ENCODE measurements around the gene CSF3R.

Gene CSF3R

GRCh38 chr1:36453600-36454388 lies 28.9 kb downstream of the CSF3R start:
- DNase-seq, result no peak

GRCh38 chr1:36453051-36453450 lies 29.7 kb downstream of the CSF3R start:
- DNase-seq, result no peak

- DNase-seq, result no peak
Observed at GRCh38 chr1:36450919-36451305, 31.8 kb downstream of the CSF3R start.

GRCh38 chr1:36450270-36450918 lies 32.3 kb downstream of the CSF3R start, which contains the start of gene OSCP1:
TSS of gene OSCP1 (minus strand) at chr1:36450451. CDS start at chr1:36450369, 82 bp downstream.
- peak; percentile 96 for DNase-seq

GRCh38 chr1:36448530-36449056 lies 34.1 kb downstream of the CSF3R start:
- no peak for DNase-seq

GRCh38 chr1:36447450-36447849 lies 35.3 kb downstream of the CSF3R start:
- DNase-seq, result no peak

- DNase-seq, result no peak
Observed at GRCh38 chr1:36446746-36447145, 36.0 kb downstream of the CSF3R start.

- no peak for DNase-seq
Observed at GRCh38 chr1:36446271-36446670, 36.4 kb downstream of the CSF3R start.

GRCh38 chr1:36443297-36443696 lies 39.4 kb downstream of the CSF3R start:
- no peak for DNase-seq

GRCh38 chr1:36442337-36442736 lies 40.4 kb downstream of the CSF3R start:
- no peak for DNase-seq

- no peak for DNase-seq
Observed at GRCh38 chr1:36440646-36441045, 42.1 kb downstream of the CSF3R start.

- DNase-seq, result no peak
Observed at GRCh38 chr1:36440044-36440443, 42.7 kb downstream of the CSF3R start.

GRCh38 chr1:36438715-36439114 lies 44.0 kb downstream of the CSF3R start:
- no peak for DNase-seq

- DNase-seq, result peak; percentile 60
Observed at GRCh38 chr1:36436821-36437220, 45.9 kb downstream of the CSF3R start.

- no peak for DNase-seq
Observed at GRCh38 chr1:36433102-36433501, 49.6 kb downstream of the CSF3R start.

GRCh38 chr1:36432616-36433015 lies 50.1 kb downstream of the CSF3R start:
- no peak for DNase-seq

GRCh38 chr1:36425791-36426190 lies 56.9 kb downstream of the CSF3R start:
- no peak for DNase-seq

- DNase-seq, result no peak
Observed at GRCh38 chr1:36421649-36422048, 61.1 kb downstream of the CSF3R start.

GRCh38 chr1:36420836-36421317 lies 61.8 kb downstream of the CSF3R start:
- DNase-seq, result peak; percentile 84

- DNase-seq, result no peak
Observed at GRCh38 chr1:36420409-36420808, 62.3 kb downstream of the CSF3R start.

- no peak for DNase-seq
Observed at GRCh38 chr1:36419569-36419968, 63.1 kb downstream of the CSF3R start.

- no peak for DNase-seq
Observed at GRCh38 chr1:36419140-36419539, 63.6 kb downstream of the CSF3R start.

- no peak for DNase-seq
Observed at GRCh38 chr1:36417931-36418330, 64.8 kb downstream of the CSF3R start.

All from EL (cell line).